VCaP (cell line): Measurements from ENCODE around the gene CAMTA1.

ENCODE experiments used
- H3K27ac ChIP-seq: fragments of 450-650 bp; 2 replicates; pipeline ENCODE4 v1.5.1; 2017
- CTCF ChIP-seq: fragments of 450-650 bp; conservative IDR thresholded peaks from 2 replicates; pipeline ENCODE4 v1.5.1; 2017; ENCODE audit warnings: mild to moderate bottlenecking, moderate library complexity

The CAMTA1 gene

DNA sequence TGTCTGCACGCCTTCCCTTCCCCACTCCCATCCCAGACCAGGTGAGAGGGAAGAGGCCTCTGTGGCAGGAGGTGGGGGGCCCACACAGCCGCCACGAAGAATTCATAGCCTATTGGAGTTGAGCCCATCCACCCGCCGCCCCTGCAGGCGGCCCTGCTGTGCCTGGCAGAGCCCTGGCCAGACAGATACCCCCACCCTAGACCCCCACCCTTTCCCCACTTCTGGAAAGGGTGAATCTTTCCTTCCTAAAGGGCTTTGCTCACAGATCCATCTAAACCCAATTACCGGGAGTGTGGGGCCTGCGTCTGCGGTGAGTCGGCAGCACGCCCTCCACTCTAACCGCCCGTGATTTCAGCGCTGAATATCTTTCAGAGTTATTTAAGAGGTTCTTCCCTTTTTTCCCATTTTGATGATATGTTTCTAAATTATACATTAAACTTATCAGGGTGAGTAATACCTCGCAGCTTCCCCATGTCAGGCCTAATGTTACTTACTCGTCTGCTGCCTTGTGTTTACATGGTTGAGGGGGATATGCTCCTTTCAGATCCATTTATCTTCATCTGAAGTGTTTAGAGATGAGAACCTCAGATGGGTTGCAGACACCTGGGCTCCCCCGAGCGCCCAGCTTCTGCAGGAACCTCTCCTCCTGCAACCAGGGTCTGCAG, 802.0 kb downstream of the CAMTA1 start:
- TF ChIP-seq CTCF: no peak
- no peak overlapping the region for H3K27ac ChIP-seq

- TF ChIP-seq CTCF: no peak
- H3K27ac ChIP-seq: no peak overlapping the region
Measured at GRCh38 chr1:7587773-7588456, 802.7 kb downstream of the CAMTA1 start.

- no peak for TF ChIP-seq CTCF
- no peak overlapping the region for H3K27ac ChIP-seq
Measured at GRCh38 chr1:7588457-7588827, 803.2 kb downstream of the CAMTA1 start.

DNA sequence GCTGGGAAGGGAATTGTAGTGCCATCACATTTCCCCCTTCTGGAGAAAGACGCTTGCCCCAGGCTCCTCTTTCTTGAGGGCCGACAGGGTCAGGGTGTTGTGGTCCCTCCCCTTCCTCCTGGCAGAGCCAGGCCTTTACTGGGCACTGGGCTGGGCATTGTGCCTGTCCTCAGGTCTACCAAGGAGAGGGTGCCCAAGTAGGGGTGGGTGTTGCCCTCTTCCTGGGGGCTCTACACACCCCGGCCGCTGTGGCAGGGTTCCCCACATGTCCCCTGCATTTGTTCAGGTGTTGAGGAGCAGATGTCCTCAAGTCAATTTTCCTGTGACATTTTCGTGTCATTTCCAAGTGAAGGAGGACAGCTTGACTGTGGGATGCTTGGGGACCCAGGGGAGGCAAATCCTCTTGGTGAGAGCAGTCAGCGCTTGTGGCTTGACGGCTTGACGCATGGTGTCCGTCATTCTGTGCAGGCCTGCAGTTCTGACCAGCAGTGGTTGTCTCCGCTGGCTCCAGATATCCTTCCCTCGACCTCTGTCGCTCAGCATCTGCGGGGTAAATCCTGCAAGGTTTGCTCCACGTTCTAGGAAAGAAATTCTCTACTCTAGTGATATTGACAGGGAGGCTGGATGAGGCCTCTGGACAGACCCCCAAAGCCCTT, 804.0 kb downstream of the CAMTA1 start:
- TF ChIP-seq CTCF: no peak
- no peak overlapping the region for H3K27ac ChIP-seq

DNA sequence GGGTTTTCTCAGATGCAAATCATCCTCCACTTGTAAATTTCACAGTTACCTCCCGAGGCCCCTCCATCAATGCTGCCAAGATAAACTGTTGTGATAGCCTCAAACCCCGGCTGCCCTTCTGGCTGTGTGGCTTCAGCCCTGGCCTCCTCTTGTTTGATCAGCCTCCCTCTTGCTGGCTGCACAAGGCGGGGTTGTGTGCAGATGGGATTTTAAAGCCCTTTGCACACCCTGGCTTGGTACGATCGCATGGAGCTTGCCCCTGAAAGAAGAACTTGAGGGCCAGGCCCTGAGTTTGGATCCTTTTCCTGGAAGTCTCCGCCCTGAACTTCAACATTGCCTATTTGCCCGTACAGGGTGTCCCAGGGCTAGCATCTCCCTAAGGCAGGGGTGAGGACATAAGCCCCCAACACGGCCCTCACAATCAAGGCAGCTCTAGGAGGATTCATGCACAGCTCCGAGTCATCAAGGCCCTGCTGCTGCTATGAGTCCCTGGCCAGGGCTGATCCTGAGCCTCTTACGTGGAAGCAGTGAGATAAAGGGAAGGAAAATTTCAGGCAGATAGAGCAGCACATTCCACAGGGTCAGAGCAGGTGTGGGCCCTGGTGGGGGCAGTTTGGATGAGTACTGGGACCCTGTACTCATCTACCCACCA, 804.6 kb downstream of the CAMTA1 start:
- TF ChIP-seq CTCF: no peak
- H3K27ac ChIP-seq: no peak overlapping the region

DNA sequence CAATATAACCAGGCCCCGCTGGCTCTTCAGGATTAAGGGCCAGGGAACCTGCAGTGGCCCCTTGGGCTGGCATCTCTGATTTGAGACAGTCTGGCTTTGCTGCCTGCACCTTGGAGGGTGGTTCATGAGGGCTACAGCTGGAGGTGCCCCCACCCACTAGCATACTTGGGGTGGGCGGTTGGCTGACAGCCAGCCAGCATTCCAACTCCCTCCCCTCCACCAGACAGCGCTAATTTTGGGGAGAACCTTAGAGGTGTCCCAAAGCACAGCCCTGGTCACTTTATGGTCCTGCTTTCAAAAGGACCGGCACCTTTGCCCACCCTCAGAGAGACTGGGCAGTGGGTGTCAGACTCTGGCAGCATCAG, 805.2 kb downstream of the CAMTA1 start:
- no peak overlapping the region for H3K27ac ChIP-seq
- TF ChIP-seq CTCF: no peak

DNA sequence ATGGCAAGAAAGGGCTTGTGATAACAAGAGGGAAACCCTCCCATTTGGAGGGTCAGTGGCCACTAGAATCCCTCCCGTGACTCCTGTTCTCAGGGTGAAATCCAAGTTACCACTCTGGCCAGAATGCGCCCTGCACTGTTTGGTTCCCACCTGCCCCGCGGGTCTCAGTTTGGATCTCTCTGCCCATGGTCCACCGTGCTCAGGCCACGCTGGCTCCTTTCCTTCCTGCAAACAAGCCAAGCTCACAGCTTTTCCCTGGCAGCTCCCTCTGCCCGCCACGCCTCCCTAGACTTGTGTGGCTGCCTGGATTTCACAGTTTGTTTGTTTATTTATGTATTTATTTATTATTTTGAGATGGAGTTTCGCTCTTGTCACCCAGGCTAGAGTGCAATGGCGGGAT, 806.3 kb downstream of the CAMTA1 start:
- no peak overlapping the region for H3K27ac ChIP-seq
- TF ChIP-seq CTCF: no peak
